Measurements from ENCODE around the gene BBS2.

DNA sequence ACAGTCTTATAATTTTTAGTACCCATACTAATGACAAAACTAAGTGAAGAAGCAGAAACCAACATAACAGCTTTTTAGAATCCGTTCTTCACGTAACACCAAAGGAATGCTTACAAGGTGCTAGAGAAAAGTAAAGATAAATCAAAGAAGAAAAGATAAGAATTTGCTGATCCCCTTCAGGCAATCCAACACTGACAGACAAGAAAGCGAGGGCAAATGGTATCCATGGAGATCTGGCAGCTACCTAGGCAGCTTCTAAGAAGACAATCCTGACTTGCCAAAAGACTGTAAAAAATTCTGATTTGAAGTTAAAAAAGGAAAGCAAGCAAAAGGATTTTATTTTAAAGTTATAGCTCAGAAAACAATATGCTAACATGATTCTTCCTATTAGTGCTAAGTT lies 14.6 kb downstream of the BBS2 start:
- TF ChIP-seq POLR2A (IDR thresholded peaks at IDR 0.05), result no peak
- TF ChIP-seq, protein P1, sequence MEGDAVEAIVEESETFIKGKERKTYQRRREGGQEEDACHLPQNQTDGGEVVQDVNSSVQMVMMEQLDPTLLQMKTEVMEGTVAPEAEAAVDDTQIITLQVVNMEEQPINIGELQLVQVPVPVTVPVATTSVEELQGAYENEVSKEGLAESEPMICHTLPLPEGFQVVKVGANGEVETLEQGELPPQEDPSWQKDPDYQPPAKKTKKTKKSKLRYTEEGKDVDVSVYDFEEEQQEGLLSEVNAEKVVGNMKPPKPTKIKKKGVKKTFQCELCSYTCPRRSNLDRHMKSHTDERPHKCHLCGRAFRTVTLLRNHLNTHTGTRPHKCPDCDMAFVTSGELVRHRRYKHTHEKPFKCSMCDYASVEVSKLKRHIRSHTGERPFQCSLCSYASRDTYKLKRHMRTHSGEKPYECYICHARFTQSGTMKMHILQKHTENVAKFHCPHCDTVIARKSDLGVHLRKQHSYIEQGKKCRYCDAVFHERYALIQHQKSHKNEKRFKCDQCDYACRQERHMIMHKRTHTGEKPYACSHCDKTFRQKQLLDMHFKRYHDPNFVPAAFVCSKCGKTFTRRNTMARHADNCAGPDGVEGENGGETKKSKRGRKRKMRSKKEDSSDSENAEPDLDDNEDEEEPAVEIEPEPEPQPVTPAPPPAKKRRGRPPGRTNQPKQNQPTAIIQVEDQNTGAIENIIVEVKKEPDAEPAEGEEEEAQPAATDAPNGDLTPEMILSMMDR (IDR thresholded peaks at IDR 0.05), result no peak
